Stimulated activated CD8-positive, alpha-beta memory T cell treated with anti-CD3 and anti-CD28 coated beads, Interleukin-15, amount 100 ng/mL, for 48 hours (primary cell): Measurements from ENCODE around the gene MAGI2.

Source experiments
- DNase-seq, 2 donors: peaks; one replicate each; pipeline ENCODE4 v3.0.0-alpha.2; 2020; ENCODE audit warnings: low read depth in 2 of 2

The MAGI2 gene

DNA sequence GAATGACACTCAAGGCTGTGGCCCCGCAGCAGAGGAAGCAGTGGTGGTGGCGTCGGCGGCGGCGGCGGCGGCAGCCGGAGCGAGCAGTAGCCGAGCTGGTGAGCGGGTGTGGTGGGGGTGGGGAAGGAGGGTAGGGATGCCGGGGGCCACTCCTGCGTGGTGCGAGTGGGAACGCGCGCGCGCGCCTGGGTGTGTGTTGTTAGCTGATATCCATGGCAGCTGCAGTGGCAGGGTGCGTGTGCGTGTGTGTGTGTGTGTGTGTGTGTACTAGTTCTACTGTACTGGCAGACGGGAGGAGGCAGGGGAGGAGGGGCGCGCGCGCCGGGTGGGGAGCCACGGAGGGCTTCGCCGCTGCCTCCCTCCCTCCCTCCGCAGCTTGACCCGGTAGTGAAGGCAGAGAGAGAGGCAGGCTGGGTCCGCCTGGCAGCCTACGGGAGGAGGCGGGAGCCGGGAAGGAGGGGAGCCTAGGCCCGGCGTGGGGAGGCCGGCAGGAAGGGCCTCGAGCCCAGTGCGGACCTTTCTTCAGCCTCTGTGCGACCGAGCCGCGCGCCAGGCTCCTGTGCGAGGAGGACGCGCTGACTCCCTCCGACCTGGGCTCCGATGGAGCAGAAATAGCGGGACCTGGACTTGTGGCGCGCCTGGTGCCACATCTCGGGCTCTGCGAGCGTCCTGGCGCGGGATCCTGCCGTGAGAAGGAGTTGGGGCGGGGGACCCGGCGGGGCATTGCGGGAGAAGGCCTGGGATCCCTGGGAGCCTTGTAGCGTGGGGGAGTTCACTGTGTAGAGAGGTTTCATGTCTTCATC is at the start of gene MAGI2:
MAGI2 (minus strand) TSS at position 110 of the 803 bp plus-strand sequence. CDS start 347 bp downstream, outside the sequence.
- DNase-seq = no peak

DNA sequence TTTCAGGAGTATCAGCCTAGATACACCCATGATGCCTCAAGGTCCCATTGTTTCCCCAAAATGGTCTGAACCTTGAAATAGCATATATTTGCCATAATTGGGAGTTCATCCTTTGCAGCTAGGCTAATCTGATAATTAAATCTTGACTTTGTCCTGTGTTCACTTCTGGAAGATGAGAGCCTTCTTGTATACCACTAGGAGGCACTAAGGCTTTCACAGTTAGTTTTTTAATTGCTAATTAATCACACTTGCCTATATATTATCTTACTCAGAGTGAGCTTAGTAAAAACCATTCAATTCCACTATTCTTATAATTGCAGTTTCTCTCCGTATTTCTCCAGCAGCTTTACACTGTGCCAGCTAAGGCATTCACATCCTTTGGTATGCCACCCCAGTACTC is 48.7 kb upstream of the MAGI2 start:
- DNase-seq = no peak

DNA sequence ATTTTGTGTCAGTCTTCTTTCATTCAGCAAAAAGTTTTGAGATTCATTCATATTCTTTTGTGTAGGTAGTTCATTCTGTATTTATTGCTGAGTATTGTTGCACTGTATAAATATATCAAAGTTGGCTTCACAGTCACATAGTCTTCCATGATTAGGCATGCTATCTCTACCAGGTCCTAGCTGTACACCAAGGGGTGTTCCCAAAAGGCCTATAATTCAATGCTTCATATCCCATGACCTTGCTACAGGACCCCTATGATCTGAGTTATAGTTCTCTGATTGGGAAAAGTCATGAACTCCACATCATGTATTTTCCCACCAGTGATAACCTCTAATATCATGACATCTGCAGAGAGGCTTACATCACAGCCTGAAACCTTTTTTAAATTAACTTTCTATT is 47.3 kb upstream of the MAGI2 start:
- DNase-seq = no peak

DNA sequence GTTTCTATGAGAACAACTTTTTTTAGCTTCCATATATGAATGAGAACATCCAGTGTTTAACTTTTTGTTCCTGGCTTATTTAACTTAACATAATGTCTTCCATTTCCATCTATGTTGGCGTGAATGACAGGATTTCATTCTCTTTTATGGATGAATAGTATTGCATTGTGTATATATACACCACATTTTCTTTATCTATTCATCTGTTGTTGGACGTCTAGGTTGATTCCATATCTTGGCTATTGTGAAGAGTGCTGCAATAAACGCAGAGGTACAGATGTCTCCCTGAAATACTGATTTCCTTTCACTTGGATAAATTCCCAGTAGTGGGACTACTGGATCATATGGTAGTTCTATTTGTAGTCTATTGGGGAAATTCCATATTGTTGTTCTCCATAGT is 44.3 kb upstream of the MAGI2 start:
- no peak for DNase-seq

DNA sequence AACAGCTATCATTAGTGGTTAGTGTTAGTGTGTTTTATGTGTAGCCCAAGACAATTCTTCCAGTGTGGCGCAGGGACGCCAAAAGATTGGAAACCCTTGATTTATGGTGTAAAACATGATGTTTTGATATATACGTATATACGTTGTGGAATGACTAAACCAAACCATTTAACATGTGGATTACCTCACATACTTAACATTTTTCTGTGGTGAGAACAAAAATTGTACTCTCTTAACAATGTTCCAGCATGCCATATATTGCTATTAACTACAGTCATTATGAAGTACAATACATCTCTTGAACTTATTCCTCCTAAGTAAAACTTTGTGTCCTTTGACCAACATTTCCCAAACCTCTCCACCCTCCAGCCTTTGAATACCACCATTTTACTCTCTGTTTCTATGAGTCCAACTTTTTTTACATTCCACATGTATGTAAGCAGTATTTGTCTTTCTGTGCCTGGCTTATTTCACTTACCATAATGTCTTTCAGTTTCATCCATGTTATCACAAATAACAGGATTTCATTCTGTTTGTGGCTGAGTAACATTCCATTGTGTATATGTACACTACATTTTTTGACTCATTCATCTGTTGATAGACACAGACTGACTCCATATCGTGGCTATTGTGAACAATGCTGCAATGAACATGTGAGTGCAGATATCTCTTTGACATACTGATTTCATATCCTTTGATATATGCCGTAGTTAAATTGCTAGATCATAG is 42.2 kb upstream of the MAGI2 start:
- no peak for DNase-seq

DNA sequence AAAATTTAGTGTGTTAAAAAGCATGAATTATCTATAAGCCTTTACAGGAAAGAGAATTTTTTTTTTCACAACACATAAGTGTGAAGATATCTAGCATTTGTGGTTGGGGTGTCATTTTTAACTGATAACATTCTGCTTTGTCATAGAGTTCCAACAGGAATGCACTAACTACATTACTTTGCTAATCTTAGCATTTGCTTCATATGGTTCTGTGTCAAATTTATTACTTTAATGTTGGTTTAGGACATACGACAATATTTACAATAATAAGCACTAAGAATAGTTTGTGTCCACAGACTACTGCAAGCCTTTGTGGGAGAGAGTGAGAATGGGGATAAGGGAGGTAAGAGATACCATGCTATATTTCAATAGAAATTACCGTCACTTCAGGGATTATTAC is 40.6 kb upstream of the MAGI2 start:
- DNase-seq = no peak

DNA sequence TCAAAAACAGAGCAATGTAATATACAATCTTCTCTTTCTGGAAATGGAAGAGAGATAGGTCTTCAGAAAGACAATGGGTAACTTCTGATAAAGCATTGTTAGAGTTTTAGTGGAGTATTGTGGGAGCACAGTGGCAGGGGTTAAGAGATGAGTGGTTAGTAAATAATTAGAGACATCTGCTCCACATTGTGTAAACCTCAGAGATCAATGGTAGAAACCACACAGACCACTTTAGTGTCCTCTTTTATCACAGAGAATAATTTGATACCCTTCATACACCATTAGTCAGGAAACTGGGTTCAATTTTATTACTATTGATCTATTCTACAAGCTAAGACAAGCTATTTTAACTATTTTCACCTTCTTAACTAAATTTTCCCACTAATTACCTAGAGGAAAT is 35.9 kb upstream of the MAGI2 start:
- no peak for DNase-seq

DNA sequence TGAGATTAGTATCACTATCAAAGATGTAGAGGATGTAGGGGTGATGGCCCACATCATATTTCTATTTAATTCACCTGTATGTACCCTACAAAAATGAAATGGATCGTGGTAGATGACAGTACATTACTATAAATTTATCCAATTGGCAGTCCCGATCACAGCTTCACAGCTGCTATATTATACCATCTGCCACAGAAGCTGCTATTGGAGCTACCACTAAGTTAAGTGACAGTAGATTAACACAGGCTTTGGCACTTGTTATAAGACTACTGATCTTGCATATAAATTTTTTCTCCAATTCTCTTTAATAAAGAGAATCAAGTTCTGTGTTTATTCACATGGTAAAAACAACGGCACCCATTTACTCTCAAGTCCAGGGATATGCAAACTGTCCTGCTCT is 24.9 kb upstream of the MAGI2 start:
- DNase-seq = no peak

DNA sequence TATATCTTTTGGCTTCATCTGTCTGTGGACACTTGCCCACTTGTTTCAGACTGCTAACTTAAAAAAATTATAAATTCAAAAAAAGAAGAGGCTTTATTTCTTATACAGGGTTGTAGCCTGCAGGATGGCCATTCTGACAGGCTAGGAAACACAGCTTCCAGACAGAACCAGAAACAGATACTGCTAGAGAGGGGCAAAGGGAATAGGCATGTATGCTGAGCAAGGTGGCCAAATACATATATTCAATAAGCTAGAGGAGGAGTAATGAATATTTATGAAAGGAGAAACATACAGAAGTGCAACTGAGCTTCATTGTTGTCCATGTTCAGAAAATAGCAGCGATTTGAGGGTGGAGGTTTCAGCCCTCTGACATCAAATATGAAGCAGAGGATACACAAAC is 22.0 kb upstream of the MAGI2 start:
- no peak for DNase-seq

DNA sequence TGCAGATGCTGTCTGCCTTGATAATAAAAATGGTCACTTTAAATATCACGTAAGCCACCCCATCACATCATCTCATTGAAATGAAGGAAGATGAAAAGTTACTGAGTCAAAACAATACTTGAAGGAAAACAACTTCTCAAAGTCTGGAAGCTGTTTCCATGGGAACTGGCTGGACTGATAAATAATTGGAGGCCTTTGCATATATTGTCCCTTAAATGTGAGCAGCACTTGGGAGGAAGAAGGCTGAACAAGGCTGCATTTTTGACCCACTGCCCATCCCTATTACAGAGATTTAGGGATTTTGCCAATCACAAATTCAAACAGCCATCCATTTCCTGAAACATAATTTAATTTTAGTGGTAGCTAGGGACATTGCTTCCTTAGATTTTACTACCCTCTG is 18.2 kb upstream of the MAGI2 start:
- no peak for DNase-seq

DNA sequence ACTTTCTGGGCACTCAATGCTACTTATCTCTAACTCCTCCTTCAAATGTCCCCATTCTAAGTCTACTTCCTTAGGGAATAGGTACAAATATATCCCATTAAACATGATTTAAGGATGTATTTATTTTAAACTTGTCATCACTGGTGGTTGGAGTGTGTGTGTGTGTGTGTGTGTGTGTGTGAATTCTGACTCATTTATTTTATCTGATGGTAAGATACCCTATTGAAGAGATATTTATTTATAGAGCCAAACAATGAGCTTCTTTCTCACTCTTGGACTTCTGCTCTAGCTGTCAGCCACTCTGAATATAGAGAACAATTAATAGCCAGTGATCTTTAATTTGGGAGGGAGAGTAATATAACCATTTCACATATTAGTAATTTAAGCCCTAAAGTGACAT is 17.8 kb upstream of the MAGI2 start:
- no peak for DNase-seq

DNA sequence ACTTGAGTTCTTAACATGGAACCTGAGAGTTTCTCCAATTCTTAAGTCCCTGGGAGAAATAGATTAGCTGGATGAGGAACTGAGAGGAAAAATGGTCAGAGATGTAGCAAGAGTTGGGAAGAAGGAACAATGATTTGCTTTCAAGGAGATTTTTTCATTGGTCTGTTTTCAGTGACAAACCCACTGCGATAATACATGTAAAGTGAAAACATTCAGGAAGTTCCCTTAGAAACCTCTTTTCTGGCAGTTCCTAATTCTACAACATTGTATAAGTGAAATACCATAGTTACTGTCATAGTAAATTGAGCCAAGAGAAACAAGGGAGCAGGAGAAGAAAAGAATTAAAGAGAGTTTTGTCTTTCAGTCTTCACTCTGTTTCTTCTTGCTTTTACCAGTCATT is 12.1 kb upstream of the MAGI2 start:
- no peak for DNase-seq

DNA sequence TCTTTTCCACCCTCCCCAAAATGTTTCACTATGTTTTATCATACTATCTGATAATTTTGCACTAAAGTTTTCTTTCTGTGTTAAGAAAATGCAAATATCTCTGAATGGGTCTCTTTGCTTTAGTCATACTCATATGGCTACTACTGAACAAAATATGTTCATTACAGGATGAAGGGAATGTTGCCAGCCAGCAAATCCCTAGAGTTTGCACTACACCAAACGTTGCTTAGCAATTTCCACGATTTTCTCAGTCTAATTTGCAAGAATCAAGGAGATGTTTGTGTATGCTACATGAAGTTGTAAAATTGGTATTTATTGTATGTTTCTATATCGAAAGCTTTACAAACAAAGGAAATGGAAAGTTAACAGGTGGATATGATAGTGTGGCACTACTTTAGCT is 10.6 kb upstream of the MAGI2 start:
- no peak for DNase-seq

DNA sequence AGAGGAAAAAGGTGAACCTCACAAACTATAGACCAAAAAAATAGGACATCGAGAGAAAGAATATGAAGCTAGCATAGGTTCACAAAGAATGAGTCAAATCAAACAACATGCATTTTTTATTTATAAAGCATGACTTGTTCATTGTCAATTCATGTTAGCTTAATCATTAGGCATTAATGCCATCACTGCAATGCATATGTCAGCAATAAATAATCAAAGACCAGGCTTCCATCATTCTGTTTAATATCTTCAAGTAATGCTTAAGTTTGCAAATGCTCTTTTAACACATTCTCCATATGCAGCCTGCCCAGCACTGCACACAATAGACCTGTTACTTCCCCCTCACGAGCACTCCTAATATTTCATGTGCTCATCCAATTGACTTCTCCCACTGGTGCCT is 8.9 kb upstream of the MAGI2 start:
- DNase-seq = no peak

DNA sequence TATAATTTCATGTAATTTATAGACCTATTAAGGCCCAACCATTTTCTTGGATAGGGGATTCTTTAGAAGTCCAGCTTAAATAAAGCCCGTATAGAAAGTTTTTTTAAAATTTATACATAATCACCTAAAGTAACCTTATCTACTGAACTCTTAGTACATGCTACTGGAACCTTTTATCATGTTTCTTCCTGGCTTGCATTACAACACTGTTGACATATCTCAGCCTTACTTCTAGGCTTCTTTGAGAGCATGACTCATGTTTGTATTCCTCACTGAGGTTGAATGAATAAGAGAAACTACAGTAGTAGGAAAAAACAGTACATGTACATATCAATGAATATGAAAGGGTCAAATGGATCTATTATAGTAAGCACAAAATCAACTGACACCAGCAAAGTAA is 8.2 kb upstream of the MAGI2 start:
- DNase-seq = no peak

DNA sequence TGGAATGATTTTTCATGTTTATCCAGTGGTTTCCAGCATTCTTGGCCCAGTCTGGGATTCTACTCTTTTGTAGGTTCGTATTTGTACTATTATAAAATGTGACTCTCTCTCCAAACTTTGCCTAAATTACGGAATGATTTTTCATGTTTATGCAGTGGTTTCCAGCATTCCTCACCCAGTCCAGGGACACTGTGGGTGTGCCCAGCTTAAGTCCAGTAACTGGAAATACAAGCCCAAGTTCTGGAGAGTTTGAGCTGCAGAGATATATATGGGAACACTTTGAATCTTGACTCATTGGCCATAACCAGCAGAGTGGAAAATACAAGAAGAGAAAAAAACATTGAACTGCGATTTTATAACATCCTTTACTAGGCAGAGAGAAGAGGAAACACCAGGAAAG is 5.9 kb upstream of the MAGI2 start:
- DNase-seq = no peak

DNA sequence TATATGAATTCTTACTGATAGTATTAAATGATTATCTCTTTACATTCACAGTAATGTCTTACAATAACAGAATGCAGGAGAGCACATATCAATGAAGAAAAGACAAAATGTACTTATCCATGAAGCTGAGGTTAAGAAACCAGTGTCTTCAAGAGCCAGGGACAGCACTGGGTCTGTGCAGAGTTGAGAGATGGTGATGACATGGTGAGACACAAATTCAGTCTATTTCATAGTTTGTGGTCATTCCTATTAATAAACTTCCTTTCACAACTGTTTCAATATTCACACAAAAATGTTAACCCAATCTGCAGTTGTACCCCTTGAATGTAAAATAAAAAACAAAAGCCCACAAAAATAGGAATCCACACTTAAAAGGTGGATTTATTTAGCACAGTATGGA is 5.3 kb upstream of the MAGI2 start:
- no peak for DNase-seq

DNA sequence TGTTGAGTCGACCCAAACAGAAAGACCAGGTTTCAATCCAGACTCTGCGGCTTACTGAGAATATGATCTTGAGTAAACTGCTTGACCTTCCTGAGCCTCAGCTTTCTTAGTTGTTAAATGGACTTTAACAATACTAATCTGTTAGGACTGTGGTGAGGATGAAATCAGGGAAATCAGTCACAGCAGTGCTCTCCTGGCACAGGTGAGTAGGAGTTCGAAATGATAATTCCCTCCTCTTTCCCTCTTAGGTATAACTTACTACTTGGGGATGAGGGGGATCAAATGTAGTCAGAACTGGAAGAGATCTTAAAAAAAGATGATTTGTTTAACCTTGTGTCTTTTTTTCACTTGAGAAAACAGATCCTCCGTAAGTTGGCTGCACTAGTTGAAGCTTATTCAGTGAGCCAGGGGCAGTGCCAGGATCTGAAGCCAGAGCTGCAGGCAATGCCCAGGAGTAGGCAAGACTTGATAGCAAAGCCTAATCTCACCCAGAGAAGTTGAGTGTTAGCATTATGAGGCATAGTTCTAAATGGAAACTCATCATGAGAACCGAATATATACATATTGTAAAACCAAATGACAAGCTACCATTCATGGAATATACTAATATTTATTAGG is 1.8 kb upstream of the MAGI2 start:
- no peak for DNase-seq

DNA sequence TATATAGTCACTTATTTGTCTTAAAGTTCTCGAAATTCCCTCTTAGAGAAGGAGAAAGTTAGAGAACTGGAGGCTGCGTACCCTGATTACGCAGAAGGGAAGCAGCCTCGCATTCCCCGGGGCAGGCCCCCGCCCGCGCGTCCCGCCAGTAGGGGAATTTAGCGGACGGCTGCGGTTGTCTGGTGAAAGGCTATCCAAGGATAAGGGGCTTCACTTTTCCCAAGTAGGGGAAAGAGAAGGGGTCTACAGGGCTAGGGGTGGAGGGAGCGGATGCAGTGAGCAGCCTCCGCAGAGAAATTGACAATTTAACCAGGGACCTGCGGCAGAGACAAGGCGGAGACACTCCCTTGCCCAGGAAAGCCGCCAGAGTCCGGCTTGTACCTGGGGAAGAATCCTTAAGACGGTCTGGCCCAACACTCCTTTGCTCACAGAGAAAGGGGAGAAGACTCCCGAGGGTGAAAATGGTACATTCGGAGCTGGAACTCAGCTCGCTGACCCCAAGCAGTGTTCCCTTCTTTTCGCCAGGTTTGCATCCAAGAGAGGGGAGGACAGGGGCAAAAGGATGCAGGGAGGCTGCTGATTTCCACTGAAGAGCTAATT is 994 bp upstream of the MAGI2 start:
- DNase-seq = no peak

DNA sequence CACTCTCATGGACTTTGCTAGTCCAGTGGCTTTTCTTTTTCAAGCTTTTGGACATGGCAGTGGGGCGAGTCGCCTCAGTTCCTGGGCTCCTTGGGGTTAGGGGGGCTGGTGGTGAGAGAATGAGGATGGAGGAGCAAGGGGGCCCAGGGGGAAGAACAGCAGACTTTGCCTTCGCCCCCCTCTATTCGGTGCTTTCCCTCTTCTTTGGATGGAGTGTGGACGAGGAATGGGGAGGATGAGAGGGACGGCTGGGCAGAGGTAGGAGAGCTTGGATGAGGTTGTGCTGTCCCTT is 255 bp downstream of the MAGI2 start:
- DNase-seq = no peak

DNA sequence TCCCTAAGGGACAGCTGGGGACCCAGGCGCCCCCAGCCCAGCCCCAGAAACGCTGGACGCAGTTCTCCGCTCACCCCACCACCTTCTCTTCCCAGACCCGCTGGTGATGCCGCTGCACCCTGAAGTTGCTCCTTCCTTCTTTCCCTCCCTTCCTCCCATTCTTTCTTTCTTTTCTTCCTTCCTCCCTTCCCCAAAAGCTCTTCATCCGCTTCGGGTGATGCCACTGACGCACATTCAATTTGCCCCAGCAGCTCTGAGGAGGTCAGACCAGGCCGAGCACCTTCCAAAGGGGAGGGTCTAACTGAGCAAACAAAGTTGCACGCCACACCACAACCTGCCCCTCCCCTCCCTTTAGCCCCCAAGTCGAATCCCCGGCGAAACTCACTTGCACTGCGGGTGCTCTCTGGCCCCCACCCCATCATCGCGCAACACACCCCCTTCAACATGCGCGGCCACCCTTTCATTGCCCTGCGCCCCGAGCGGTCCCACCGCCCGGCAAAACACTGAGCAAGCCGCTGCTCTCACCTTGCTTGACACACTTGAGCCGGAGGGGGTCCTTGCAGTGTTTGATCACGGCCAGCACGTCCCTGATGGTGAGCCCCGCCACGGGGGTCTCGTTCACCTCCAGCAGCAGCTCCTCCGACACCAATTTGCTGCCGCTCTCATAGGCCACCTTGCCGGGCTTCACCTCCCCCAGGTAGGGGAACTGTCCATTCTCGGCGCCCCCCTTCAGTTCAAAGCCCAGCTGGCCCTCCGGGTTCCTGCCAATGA is 787 bp downstream of the MAGI2 start:
- no peak for DNase-seq

DNA sequence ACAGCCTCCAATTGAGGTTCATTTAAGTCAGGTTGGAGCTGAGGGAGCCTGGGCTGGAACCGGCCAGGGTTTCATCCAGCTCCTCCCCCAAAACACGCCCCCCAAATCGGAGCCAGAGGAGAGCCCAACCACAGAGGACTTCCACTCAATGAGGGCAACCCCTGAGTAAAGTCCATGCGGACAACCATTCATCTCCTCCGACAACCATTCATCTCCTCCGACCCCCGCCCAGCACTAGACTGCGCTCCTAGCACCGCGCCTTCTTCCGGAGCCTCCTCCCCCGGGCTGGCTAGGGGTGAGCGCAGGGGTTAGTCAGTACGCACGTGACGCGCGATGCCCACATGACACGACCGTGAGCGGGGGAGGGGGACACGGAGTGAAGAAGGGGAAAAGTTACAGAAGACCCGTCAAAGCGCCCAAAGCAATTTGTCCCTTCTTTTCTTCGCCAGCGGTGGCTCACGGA is 1.4 kb downstream of the MAGI2 start:
- peak in 1 of 2 donors; percentile 13 for DNase-seq
